ENCODE measurements around the gene PIK3CD. TPM values are rescaled to one million over a fixed set of nuclear protein-coding genes. Genes with fewer than 3 reads are reported as not detected.

The PIK3CD gene
- total and polyA plus RNA-seq, 2 of the 8 experiments (the other 6 are each of a cell fraction or from before 2014, with no cell fraction given): 20.6 to 24.1 TPM

- H3K4me3 ChIP-seq (ENCODE audit: extremely low read depth in 1 of 4, insufficient read depth in 2 of 4, low read depth in 3 of 4, low read length in 4 of 4): no peak overlapping the region
- no peak overlapping the region for H3K27ac ChIP-seq (ENCODE audit: low read depth, low read length)
- H2BK12ac ChIP-seq (ENCODE audit: low read depth, low read length): no peak overlapping the region
- no peaks in the 10 kb centered on the region for H3K79me2 ChIP-seq (ENCODE audit: control insufficient read depth in 1 of 2, insufficient read depth in 2 of 2, low read length in 2 of 2)
- no peak overlapping the region; the same call in 1 of the 2 replicates for H2BK5ac ChIP-seq (ENCODE audit: low read depth, low read length)
- H3K14ac ChIP-seq (ENCODE audit: insufficient read length): no peak overlapping the region
- H3K18ac ChIP-seq (ENCODE audit: extremely low read depth, low read length): no peak overlapping the region
- H2AFZ ChIP-seq (ENCODE audit: low read length): no peak overlapping the region
- H3K27me3 ChIP-seq (replicated peaks in 1 of 4; ENCODE audit: control insufficient read depth in 3 of 4, extremely low read depth in 1 of 4, insufficient read depth in 3 of 4, low read length in 3 of 4): no peaks in the 10 kb centered on the region
- 96% methylated on average over 31 of the region's 45 CpGs; no CpG with 5 or more reads in 1 of the 2 experiments for WGBS, 2 experiments (ENCODE audit: extremely low coverage in 1 of 2, insufficient coverage in 1 of 2, insufficient read length in 1 of 2, insufficient replicate concordance in 2 of 2, low coverage in 1 of 2, low lambda C conversion rate in 2 of 2, missing lambda C conversion rate in 1 of 2)
- H2BK15ac ChIP-seq (ENCODE audit: low read length): no peak overlapping the region
- H3K36me3 ChIP-seq (ENCODE audit: control insufficient read depth in 2 of 4, insufficient read depth in 4 of 4, low read length in 3 of 4): peaks cover 25 to 67% (median 50%) of the 10 kb centered on the region in 4 experiments
- no peak overlapping the region for H4K5ac ChIP-seq (ENCODE audit: insufficient read length, low read depth, low read length)
- no peak overlapping the region for H3K23ac ChIP-seq (ENCODE audit: insufficient read length)
- peaks cover 0 to 9% of the 10 kb centered on the region in 2 experiments for H4K20me1 ChIP-seq (replicated peaks in 1 of 2; ENCODE audit: control insufficient read depth in 1 of 2, insufficient read depth in 2 of 2, low read length in 2 of 2)
- no peak overlapping the region for H3K9ac ChIP-seq (replicated peaks in 1 of 4; ENCODE audit: extremely low read depth in 1 of 4, low read depth in 3 of 4, low read length in 3 of 4)
- no peak overlapping the region for H2AK5ac ChIP-seq (ENCODE audit: low read depth, low read length)
- H2BK20ac ChIP-seq (ENCODE audit: low read length): no peak overlapping the region
- H3K79me1 ChIP-seq (ENCODE audit: low read depth, low read length): no peaks in the 10 kb centered on the region
- no peak overlapping the region for H3K56ac ChIP-seq (replicated peaks; ENCODE audit: insufficient read length, low read depth, low read length)
- H2BK120ac ChIP-seq (replicated peaks; ENCODE audit: low read depth, low read length): no peak overlapping the region
- CTCF ChIA-PET (ENCODE audit: partially characterized antibody): interaction anchor here (0.7 to 3.3 kb wide), 4 partner anchors 8 to 114 kb away, joined by 3 to 18 read pairs (median 6); no protein-coding TSS in a partner anchor
- TF ChIP-seq EZH2 (IDR thresholded peaks at IDR 0.05; ENCODE audit: low read depth, low read length, severe bottlenecking) (no peak), POU5F1 (IDR thresholded peaks at IDR 0.05; ENCODE audit: low read depth, low read length) (no peak), CBX5 (IDR thresholded peaks at IDR 0.05; ENCODE audit: low read depth, low read length) (no peak), CEBPB (IDR thresholded peaks at IDR 0.05; ENCODE audit: low read depth, low read length) (no peak)
- no peaks in the 10 kb centered on the region for H3K4me1 ChIP-seq (replicated peaks in 1 of 4; ENCODE audit: control insufficient read depth in 3 of 4, insufficient read depth in 4 of 4, low read length in 3 of 4)
- H4K91ac ChIP-seq (replicated peaks; ENCODE audit: insufficient read length, low read length): no peak overlapping the region
- H3K4ac ChIP-seq (replicated peaks; ENCODE audit: insufficient read length, low read depth, low read length): no peak overlapping the region
- POLR2A ChIA-PET (ENCODE audit: partially characterized antibody): interaction anchor here (2.0 kb wide), 1 partner anchor 13 kb away, joined by 4 read pairs; no protein-coding TSS in a partner anchor
- H4K8ac ChIP-seq (ENCODE audit: extremely low read depth, insufficient read depth, low read length): no peak overlapping the region
- H3K9me3 ChIP-seq (ENCODE audit: insufficient read depth in 2 of 2, low read depth in 1 of 2, low read length in 1 of 2): peaks cover 0 to 4% of the 10 kb centered on the region in 2 experiments; a peak in 2 of 4 replicates
- H3K23me2 ChIP-seq (ENCODE audit: low read depth, low read length): no peaks in the 10 kb centered on the region
- no peak overlapping the region for H3K4me2 ChIP-seq (ENCODE audit: insufficient read depth in 1 of 2, low read depth in 2 of 2, low read length in 2 of 2)
- FAIRE-seq: no peak
- no peak for DNase-seq (ENCODE audit: low read depth in 1 of 2, low spot score in 2 of 2)
Observed at GRCh38 chr1:9730096-9730901, 78.8 kb downstream of the PIK3CD start.

Measured in H1 (cell line).